ENCODE data around the gene FBL.
A peak's percentile ranks its signal among the peaks of the same experiment; 100 is the strongest.
"Not testable (repeated sequence)": the region's sequence is repeated elsewhere in the genome, so short reads cannot be mapped to it uniquely, and the experiment has no call there.

Gene FBL

GRCh38 chr19:39875401-39875864 is 29.3 kb upstream of the FBL start:
- not testable (repeated sequence) for DNase-seq

GRCh38 chr19:39874404-39874803 is 28.2 kb upstream of the FBL start:
- no peak for DNase-seq

GRCh38 chr19:39873385-39873784 is 27.2 kb upstream of the FBL start:
- DNase-seq, result no peak

GRCh38 chr19:39871886-39872866 is 26.0 kb upstream of the FBL start:
- no peak for DNase-seq

GRCh38 chr19:39871362-39871761 is 25.2 kb upstream of the FBL start:
- no peak for DNase-seq

GRCh38 chr19:39870171-39870971 is 24.2 kb upstream of the FBL start:
- no peak for DNase-seq

GRCh38 chr19:39867952-39868351 is 21.8 kb upstream of the FBL start:
- DNase-seq, result no peak

- DNase-seq, result no peak
Observed at GRCh38 chr19:39867133-39867532, 21.0 kb upstream of the FBL start.

GRCh38 chr19:39865953-39866352 is 19.8 kb upstream of the FBL start:
- DNase-seq, result no peak

GRCh38 chr19:39865186-39865585 is 19.0 kb upstream of the FBL start:
- no peak for DNase-seq

GRCh38 chr19:39864118-39864517 is 17.9 kb upstream of the FBL start:
- DNase-seq, result no peak

GRCh38 chr19:39858541-39858940 is 12.4 kb upstream of the FBL start:
- no peak for DNase-seq

- no peak for DNase-seq
Observed at GRCh38 chr19:39852882-39853281, 6.7 kb upstream of the FBL start.

- DNase-seq, result no peak
Observed at GRCh38 chr19:39850892-39851291, 4.7 kb upstream of the FBL start.

- DNase-seq, result no peak
Observed at GRCh38 chr19:39848392-39848791, 2.2 kb upstream of the FBL start.

GRCh38 chr19:39847525-39847924 is 1.3 kb upstream of the FBL start:
- no peak for DNase-seq

GRCh38 chr19:39846678-39847486 is 703 bp upstream of the FBL start:
- no peak for DNase-seq

GRCh38 chr19:39845584-39845932 is 621 bp downstream of the FBL start:
- DNase-seq, result peak in 1 of 2 experiments; percentile 21

- DNase-seq, result no peak
Observed at GRCh38 chr19:39845172-39845571, 1.0 kb downstream of the FBL start.

GRCh38 chr19:39843919-39844793 is 2.0 kb downstream of the FBL start:
- DNase-seq, result peak; percentile 33 to 34

- no peak for DNase-seq
Observed at GRCh38 chr19:39842693-39843435, 3.3 kb downstream of the FBL start.
